Choroid plexus epithelial cell (primary cell): ENCODE data around the gene CBFB.

Experiments
- DNase-seq: peaks from one replicate; pipeline ENCODE4 v3.0.0-alpha.2; 2010; ENCODE audit warnings: low read depth
- H3K4me3 ChIP-seq: 2 replicates; pipeline ENCODE4 v1.5.1; 2011; ENCODE audit warnings: low read depth, mild to moderate bottlenecking, control low read depth, low read length, moderate library complexity
- TF ChIP-seq, protein P1 (sequence below): conservative IDR thresholded peaks from 2 replicates; pipeline ENCODE4 v1.5.1; 2011; ENCODE audit warnings: low read depth, mild to moderate bottlenecking, control low read depth, inconsistent platforms, low read length, moderate library complexity

Gene CBFB

GRCh38 chr16:67088551-67088950 is 59.6 kb downstream of the CBFB start:
- no peak for DNase-seq
- TF ChIP-seq, protein P1, sequence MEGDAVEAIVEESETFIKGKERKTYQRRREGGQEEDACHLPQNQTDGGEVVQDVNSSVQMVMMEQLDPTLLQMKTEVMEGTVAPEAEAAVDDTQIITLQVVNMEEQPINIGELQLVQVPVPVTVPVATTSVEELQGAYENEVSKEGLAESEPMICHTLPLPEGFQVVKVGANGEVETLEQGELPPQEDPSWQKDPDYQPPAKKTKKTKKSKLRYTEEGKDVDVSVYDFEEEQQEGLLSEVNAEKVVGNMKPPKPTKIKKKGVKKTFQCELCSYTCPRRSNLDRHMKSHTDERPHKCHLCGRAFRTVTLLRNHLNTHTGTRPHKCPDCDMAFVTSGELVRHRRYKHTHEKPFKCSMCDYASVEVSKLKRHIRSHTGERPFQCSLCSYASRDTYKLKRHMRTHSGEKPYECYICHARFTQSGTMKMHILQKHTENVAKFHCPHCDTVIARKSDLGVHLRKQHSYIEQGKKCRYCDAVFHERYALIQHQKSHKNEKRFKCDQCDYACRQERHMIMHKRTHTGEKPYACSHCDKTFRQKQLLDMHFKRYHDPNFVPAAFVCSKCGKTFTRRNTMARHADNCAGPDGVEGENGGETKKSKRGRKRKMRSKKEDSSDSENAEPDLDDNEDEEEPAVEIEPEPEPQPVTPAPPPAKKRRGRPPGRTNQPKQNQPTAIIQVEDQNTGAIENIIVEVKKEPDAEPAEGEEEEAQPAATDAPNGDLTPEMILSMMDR = no peak
- no peak overlapping the region for H3K4me3 ChIP-seq

DNA sequence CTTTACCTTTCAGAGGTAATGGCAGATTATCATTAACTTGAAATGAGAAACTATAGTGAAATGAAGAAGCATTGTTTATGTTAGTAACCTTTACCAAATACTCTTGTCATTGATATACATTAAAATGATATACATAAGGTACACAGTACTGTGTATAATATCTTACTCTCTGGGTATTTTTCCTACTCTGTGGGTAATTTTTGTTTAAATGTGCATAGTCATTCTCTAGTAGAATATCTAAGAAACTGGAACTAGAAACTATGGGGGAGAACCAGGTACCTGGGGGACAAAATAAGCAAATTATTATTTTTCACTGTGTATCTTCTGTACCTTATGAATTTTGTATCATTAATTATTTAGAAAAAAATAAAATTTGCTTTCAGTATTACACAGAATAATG is 60.2 kb downstream of the CBFB start:
- H3K4me3 ChIP-seq = no peak overlapping the region
- TF ChIP-seq, protein P1 = no peak
- no peak for DNase-seq

DNA sequence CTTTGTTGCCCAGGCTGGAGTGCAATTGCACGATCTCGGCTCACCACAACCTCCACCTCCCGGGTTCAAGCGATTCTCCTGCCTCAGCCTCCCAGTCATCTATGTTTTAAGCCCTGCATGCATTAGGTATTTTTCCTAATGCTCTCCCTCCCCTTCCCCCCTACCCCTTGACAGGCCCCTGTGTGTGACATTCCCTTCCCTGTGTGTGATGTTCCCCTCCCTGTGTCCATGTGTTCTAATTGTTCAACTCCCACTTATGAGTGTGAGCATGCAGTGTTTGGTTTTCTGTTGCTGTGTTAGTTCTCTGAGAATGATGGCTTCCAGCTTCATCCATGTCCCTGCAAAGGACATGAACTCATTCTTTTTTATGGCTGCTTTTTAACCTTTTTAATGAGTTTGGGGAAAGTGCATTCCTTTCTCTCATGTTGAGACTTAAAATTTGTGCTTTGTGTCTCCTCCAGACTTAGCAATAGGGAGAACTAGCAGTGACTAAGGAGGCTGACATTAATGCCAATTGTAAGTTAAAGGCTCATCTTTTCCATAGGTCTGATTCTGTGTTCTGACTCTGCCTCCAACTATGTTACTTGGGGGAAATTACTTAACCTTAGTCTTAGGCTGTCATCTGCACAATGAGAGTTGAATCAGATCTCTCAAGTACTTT is 63.1 kb downstream of the CBFB start:
- TF ChIP-seq, protein P1 = no peak

DNA sequence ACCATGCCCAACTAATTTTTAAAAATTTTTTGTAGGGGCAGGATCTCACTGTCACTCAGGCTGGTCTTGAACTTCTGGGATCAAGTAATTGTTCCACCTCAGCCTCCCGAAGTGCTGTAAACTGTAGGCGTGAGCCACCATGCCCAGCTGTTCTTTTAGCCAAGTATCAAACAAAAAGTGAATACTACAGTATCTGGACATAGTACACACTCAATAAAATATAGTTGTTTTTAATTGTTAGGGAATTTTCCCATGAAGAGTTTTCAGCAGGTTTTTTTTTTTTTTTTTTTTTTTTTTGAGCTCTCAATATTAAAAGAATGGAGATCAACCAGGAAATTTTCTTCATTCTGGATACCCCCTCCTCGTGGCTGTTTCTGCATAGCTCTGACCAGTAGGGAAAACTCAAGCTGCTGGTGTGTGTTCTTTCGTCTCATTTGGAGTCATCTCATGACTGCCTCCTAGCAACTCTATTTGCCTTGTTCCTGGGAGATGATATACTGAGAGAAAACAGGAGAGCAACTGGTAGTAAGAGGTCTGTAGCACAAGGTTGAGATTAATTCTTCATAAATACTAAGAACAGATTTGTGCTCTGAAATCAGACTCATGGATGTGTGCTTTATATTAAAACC is 64.3 kb downstream of the CBFB start:
- TF ChIP-seq, protein P1 = no peak
- peak; percentile 19 for DNase-seq
- no peak overlapping the region for H3K4me3 ChIP-seq

More for the DNA sequence above, 63.1 kb downstream of the CBFB start:
- no peak overlapping the region for H3K4me3 ChIP-seq
- DNase-seq = peak; percentile 62

DNA sequence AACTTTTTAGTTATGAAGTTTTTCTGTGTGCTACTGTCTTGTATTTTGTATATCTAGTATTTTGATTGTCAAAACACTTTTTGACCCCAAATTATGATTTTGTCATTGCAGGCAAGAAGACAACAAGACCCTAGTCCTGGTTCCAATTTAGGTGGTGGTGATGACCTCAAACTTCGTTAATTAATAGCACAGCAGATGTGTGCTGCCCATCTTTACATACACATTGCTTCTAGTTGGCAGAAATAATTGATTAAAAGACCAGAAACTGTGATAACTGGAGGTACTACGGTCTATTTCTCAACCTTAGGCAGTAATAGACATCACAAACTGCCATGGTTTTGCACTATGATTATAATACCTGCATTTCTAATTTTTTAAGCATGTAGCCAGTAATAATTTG is 69.7 kb downstream of the CBFB start:
- no peak overlapping the region for H3K4me3 ChIP-seq
- DNase-seq = no peak
- TF ChIP-seq, protein P1 = no peak

GRCh38 chr16:67100569-67101310 is 71.8 kb downstream of the CBFB start:
- DNase-seq = peak; percentile 69
- H3K4me3 ChIP-seq = no peak overlapping the region

More at GRCh38 chr16:67100569-67101310, 71.8 kb downstream of the CBFB start:
- TF ChIP-seq, protein P1 = peak; percentile 54
